Left colon (tissue), 2 donors: Measurements from ENCODE around the gene PDHA1. TPM values are rescaled to one million over a fixed set of nuclear protein-coding genes. Genes with fewer than 3 reads are reported as not detected.

Experiments used
- ATAC-seq: fragments of 200-7000 bp; cut with Tn5 transposase; one replicate; pipeline ENCODE4 v1.9.1; 2020; ENCODE audit warnings: mild to moderate bottlenecking, moderate library complexity
- DNase-seq, 2 donors: peaks; one replicate each; pipeline ENCODE4 v3.0.0-alpha.2; 2020
- intact Hi-C, 2 donors: fragments of 100-400 bp; cut with DNase I in 1 of 2; cut with micrococcal nuclease in 1 of 2; formaldehyde crosslinking; loops; one replicate each; pipeline versions ENCODE4 v1.11.2 to v1.14.0; 2022; cut with DNase I, micrococcal nuclease
- total RNA-seq, 2 donors: library from RNA; stranded (reverse); fragmentation: NEBNext Ultra II Directional; extraction: Animal tissue kit (Norgen Biotek cat#: 25700); gene quantifications; one replicate each; pipeline ENCODE4 v1.2.1, GENCODE V29; 2021
- donor health status: DM: no; HTN: no; CAD: no.
- donor health status: DM: yes; HTN: yes; CAD: no.

PDHA1 gene
- total RNA-seq, 2 donors from 2014 or later, result 362 to 385 TPM

DNA sequence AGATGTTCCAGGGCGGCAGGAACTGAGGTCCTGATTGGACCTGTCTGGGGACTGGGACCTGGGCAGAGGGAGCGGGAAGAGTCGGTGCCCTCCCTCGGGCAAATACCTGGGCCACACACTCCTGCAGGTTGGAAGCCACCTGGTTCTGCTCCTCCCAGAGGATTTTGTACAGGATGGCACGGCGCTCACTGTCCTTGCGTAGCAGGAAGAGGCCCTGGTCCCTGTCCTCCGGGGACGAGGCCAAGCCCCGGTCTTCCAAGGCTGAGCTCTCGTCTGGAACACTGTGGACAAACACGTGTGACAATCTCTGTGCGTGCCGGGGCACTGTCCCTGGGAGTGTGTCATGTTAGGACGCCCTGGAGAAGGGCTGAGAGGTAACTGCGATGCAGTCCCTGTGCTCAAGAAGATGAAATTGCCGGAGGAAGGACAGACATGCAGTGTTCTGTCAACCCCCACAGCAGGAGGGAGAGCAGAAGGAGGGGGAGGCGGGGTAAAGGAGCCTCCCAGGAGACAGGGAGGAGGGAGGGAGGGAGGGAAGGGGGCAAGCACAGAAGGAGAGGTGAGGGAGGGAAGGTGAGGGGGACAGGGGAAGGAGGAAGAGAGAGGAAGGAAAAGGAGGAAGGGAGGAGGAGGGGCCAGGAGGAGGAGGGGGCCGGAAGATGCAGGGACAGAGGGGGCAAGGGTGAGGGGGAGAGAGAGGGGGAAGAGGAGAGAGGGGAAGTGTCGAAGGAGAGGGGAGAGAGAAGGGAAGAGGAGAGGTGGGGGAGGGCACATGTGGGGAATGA lies 29.0 kb downstream of the PDHA1 start:
- peak in 1 of 2 donors; percentile 12 for DNase-seq
- ATAC-seq, result peak; percentile 57
- intact Hi-C loops, result no loop called here

DNA sequence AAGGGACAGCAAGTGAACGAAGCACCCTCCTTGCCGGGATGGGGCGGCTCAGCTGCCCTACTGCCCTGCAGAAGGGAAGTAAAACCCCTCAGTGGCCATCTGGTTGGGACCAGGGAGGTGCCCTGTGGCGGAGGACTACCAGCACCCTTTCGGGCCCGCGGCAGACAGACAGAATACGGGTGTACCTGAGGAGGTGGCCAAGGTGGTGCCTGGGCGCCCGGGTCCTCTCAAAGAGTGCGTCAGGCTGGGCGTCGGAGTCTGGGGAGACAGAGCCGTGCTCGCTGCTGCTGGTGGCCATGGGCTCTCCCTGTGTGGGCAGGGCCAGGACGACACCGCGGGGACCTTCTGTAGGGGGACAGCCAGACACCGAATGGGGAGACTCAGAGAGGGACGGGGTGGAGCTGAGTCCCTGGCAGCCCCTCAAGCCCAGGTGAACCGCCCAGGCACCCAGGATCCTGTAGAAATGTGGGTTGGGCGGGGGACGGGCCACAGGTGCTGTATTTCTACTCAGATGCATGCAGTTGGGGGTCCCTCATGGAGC lies 29.7 kb downstream of the PDHA1 start:
- intact Hi-C loops, result no loop called here
- DNase-seq (peak in 1 of 2 donors; percentile 9), ATAC-seq (no peak)

DNA sequence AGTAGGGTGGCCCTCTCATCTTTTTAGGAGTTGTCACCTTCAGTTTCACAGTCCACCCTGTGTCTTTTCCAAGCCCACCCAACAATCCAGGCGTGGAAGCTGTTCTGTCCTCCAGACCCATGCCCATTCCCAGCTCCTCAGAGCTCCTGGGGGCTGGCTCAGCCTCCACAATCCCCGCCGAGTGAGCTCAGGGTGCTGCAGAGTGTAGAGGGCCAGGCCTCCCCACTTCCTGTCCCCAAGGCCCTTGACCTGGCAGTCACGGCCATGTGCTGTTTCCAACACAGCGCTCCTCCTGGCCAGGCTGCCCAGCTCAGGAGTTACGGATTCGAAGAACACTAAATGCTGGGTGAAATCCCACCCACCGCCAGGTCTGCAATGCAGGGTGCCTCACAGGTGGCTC lies 31.8 kb downstream of the PDHA1 start:
- intact Hi-C loops, result no loop called here
- no peak for DNase-seq
- ATAC-seq, result no peak

DNA sequence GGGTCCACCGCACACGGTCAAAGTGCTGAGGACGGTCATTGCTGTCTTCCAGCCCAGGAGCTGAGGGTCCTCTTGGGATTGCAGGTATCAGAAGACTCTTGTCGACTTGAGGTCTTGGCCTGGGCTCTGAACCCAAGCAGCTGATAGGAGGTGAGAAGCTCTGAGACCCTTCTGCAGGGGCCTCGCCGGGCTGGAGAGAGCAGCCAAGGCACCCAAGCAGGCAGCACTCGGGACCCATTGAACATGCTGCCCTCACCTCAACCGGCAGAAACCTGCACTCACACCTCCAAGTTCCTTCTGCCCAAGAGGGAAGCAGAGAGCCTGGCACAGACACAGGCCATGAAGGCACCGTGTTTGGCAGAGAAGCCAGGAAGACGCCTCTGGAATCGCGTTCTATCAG lies 34.1 kb downstream of the PDHA1 start:
- DNase-seq (no peak), ATAC-seq (no peak)
- intact Hi-C loops, result no loop called here

DNA sequence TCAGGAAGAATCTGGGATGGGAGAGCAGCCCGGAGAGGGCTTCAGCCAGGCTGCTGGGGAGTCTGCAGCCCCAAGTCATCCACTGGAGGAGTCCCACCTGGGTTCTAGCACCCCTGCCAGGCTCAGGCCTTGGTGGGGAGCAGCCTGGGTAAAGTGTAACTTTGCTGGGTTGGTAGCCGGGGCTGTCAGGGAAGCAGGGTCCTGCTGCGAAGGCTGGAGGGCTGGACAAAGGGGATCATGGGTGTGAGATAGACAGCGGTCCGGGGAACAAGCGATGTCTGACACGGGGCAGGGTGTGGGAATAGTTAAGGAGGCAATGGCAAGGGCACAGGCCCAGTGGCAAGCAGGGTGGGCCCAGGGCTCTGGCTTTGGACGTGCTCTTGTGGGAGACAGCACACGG lies 37.6 kb downstream of the PDHA1 start:
- no peak for ATAC-seq
- intact Hi-C loops, result no loop called here
- DNase-seq, result no peak

DNA sequence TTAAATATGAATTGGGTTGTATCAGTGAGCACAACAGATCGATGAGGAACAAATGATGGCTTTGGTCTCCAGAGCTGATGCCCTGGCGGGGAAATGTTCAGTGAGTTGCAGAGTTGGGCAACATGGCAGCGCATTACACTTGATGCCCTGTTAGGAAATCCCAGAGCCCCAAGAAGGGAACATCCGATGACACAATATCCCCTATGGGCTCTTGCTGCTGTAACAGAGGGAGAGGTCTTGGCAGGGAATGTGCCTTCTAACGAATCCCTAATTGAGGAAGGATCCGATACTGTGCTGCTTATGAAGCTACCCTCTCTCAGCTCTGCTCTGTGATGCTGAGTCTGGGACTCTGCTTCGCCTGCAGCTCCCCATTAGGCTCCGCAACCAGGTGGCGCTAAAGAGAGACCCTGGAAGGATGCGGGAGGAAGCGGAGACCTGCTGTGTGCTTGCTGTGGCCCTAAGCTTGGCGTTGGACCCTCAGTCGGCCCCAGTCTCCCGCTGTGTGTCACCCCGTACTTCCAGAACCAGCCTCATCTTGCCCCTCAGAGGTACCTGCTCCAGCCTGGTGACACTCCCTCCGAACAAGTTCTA lies 38.9 kb downstream of the PDHA1 start:
- DNase-seq (peak in 1 of 2 donors; percentile 73), ATAC-seq (peak; percentile 70)
- intact Hi-C loops, result no loop called here

DNA sequence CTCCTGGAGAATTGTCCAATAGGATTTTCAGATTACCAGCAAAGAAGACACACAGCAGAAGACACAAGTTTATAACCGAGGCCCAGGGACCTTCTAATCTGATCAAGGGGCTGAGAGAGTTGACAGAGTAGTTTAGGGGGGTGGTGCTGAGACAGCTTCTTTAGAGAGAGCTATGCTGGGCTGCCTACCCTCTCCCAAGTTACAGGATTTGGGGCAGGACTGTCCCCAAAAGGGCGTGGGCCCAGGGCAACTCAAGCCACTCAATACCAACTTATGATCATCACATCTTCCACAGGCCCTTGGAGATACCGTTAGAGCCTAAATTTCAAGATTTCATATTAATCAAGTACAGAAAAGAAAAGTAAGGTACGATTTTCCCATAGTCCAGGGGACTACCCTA lies 43.0 kb downstream of the PDHA1 start:
- no peak for ATAC-seq
- DNase-seq, result no peak
- intact Hi-C loops, result no loop called here

DNA sequence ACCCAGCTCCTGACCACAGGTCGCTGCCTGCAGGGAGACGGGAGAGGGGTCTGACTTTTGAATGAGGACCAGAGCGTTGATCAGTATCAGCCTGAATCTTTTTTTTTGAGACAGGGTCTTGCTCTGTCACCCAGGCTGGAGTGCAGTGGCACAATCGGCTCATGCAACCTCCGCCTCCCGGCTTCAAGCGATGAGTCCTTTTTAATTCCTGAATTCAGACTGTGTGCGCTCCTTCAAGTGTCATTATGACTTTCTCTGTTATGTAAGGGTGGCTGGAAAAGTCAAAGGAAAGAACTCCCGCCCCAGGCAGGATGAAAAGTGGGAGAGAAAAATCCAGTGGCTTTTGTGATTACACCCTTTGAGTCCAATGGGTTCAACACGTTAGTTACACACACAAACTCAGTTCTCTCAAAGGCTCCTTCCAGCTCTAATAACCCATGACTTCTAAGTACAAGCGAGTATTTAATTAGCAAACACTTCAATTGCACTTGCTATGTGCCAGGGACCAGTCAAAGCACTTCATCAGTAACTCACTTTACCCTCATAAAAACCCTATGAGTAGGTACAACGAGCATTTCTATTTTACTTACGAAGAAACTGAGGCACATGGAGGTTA lies 44.4 kb downstream of the PDHA1 start:
- intact Hi-C loops, result no loop called here
- no peak for ATAC-seq
- no peak for DNase-seq

DNA sequence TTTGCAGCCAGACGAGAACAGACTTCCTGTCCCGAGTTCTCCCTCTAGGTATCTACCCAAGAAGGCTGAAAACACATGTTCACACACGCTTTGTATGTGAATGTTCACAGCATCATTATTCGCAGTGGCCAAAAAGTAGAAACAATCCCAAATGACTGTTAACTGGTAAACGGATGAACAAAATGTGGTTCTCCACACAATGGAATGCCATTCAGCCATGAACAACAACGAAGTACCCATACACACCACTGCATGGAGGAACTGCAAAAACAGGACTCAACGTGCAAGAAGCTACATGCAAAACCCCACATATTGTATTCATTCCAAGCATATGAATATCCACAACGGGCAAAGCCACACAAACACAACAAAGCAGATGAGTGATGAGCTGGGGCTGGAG lies 45.0 kb downstream of the PDHA1 start:
- ATAC-seq (no peak), DNase-seq (no peak)
- intact Hi-C loops, result no loop called here

DNA sequence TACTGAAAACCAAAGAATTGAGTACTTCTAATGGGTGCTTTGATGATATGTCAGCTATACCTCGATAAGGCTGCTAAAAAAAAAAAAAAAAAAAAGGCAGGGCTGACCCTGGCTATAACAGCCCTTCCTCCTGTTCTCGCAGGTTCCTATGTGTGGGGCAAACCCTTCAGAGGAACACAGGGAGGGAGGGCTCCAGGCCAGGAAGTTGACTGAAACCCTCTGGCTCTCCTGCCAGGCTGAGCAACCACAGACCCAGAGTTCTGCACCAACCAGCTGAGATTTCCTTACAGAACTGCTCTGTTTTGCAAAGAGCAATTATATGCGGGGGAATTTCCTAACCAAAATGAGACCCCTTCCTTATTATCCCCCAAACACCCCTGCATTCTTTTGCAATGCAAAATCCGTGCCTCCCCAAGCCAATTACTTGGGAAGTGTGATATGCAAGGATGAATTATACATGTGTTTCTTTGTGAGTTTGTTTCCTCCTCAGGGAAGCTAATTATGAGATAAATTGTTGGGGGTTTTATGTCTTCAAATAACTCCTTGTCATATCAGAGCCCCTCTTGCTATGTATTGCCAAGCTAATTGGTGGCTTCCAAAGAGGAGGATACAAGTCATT lies 45.6 kb downstream of the PDHA1 start:
- ATAC-seq (no peak), DNase-seq (no peak)
- intact Hi-C loops, result no loop called here

DNA sequence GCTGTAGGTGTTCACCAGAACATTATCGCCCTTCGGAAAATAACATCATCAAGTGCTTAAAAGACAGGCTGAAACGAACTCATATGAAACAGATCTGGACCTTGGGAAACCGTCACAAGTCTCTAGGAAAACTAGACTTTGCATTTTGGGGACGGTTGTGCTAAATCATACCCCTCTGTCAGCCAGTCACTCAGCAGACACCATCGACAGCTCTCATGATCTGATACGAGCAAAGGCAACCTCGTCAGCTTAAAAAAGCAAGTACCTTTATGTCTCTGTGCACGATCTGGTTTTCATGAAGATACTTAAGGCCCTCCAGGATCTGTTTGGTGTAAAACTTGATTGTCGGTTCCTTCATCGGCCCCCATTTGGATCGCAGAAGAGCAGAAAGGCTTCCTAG lies 48.4 kb downstream of the PDHA1 start:
- intact Hi-C loops, result no loop called here
- DNase-seq (no peak), ATAC-seq (no peak)

DNA sequence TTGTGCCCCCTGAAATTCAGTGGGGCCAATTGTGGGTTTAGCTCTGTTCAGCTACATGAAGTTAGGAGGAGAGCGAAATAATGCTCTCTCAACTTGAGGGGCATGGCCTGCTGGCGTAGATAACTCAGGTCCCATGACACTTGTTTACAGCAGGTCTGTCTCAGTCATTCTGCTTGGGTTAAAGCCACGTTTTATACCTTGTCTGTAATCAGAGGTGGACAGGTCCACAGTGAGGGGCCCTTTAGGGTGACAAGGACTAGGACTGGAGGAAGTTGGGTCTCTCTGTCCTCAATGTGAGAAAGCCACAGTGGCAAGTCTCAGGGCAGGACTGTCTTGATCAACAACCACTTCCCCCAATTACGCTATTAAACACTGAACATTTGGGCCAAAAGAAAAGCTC lies 49.0 kb downstream of the PDHA1 start:
- intact Hi-C loops, result no loop called here
- no peak for ATAC-seq
- DNase-seq, result no peak

DNA sequence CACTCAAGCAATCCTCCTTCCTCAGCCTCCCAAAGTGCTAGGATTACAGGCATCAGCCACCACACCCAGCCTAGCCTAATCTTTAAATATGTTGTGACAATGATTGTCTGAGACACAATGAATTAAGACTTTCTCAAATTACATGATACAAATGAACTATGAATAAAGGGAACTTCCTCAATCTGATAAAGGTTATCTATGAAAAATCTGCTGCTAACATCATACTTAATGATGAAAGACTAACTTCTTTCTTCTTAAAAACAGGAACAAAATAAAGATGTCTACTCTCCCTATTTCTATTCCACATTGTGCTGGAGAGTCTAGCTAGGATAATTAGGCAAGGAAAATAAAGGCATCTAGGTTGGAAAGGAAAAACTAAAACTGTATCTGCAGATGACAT lies 60.0 kb downstream of the PDHA1 start:
- intact Hi-C loops, result loop anchor here in 1 of 2 donors (10.0 kb wide), 1 partner anchor 111 kb away; the partner anchor contains the start of gene MAP3K15
- ATAC-seq, result no peak
- DNase-seq, result no peak

DNA sequence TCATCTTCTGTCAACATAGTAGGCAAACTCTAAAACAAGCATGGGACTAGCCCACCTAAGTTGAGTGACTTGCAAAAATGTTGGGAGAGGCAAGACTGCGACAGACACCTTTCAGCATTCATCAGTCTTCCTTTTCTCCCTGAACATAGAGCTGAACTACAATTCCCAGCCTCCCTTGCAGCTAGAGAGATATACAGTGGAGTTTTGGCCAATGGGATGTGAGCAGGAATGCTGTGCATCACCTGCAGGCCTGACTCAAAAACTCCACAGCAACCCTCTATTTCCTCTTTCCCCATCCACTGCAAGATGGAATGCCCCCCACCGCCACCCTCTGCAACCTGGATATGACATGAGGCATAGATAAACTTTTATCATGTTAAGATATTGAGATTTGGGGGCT lies 66.5 kb downstream of the PDHA1 start:
- no peak for ATAC-seq
- intact Hi-C loops, result no loop called here
- DNase-seq, result no peak

Other genes with a start within 250 kb of the PDHA1 start
- gene ADGRG2, start 221.5 kb upstream of the PDHA1 start, total RNA-seq, result under 1 TPM; 0.34 to 0.45 TPM
- under 1 TPM; 0.12 to 0.17 TPM for gene MAP3K15, start 171.6 kb downstream of the PDHA1 start, total RNA-seq